Psoas muscle (tissue), 8 donors: ENCODE measurements around the gene SLCO1C1. TPM values are rescaled to one million over a fixed set of nuclear protein-coding genes. Genes with fewer than 3 reads are reported as not detected.
"Not testable (repeated sequence)": the region's sequence is repeated elsewhere in the genome, so short reads cannot be mapped to it uniquely, and the experiment has no call there.

Experiments used
- ATAC-seq, 4 donors: fragments of 200-7000 bp; cut with Tn5 transposase; one replicate each; pipeline ENCODE4 v1.9.1; 2020; ENCODE audit warnings: moderate library complexity in 3 of 4, mild to moderate bottlenecking in 2 of 4
- DNase-seq, 2 donors: peaks; one replicate each; pipeline ENCODE4 v3.0.0-alpha.2; 2020
- H3K27ac ChIP-seq: fragments of 200-600 bp; one replicate; pipeline ENCODE4 v1.8.0; 2022
- H3K27me3 ChIP-seq, 3 donors: fragments of 200-600 bp in 1 of 3; one replicate each; pipeline versions ENCODE4 v1.6.1 to v1.8.0; 2013 to 2022; ENCODE audit warnings: low read length in 2 of 3, mild to moderate bottlenecking in 2 of 3, moderate library complexity in 1 of 3; ENCODE audit not compliant: insufficient read depth in 3 of 3
- H3K36me3 ChIP-seq, 2 donors: fragments of 200-600 bp in 1 of 2; one replicate each; pipeline versions ENCODE4 v1.6.1 to v1.8.0; 2013 to 2022; ENCODE audit warnings: low read depth in 1 of 2, mild to moderate bottlenecking in 1 of 2, moderate library complexity in 1 of 2; ENCODE audit not compliant: insufficient read depth in 1 of 2
- H3K4me1 ChIP-seq: fragments of 200-600 bp; one replicate; pipeline ENCODE4 v1.8.0; 2022
- H3K4me3 ChIP-seq: fragments of 200-600 bp; one replicate; pipeline ENCODE4 v1.8.0; 2022; ENCODE audit warnings: mild to moderate bottlenecking
- H3K9me3 ChIP-seq: fragments of 200-600 bp; one replicate; pipeline ENCODE4 v1.8.0; 2022
- WGBS, 3 donors: extraction: QIAGEN DNeasy Blood & Tissue Kit; methylation state at CpG; one replicate each; pipeline versions ENCODE4 v1.1.6 to v1.1.7; 2013; 5-methylcytosine and 5-hydroxymethylcytosine counted together
- intact Hi-C, 2 donors: fragments of 100-400 bp; cut with DNase I; formaldehyde crosslinking; loops; one replicate each; pipeline versions ENCODE4 v1.11.0 to v1.14.2; 2022
- polyA plus RNA-seq, 3 donors: library from polyadenylated mRNA; stranded (reverse); fragments of 200-250 nt; gene quantifications; one replicate each; pipeline ENCODE4 v1.2.3, GENCODE V29; 2013
- total RNA-seq, 4 donors: library from RNA; stranded (reverse); fragmentation: NEBNext Ultra II Directional in 2 of 4; extraction: Animal tissue kit (Norgen Biotek cat#: 25700) in 2 of 4; gene quantifications; one replicate each; pipeline versions ENCODE4 v1.2.1 to v1.2.4, GENCODE V29; 2021 to 2023
- TF ChIP-seq, protein P1 (sequence below): fragments of 200-600 bp; IDR thresholded peaks from one replicate; pipeline ENCODE4 v1.8.0; 2022; ENCODE audit warnings: antibody characterized with exemption
- donor health status: healthy with polysubstance abuse.
- donor health status: DM: no; HTN: no; CAD: no; lungs with moderate emphysema.
- donor health status: Bipolar disorder and iron deficiency.
- donor health status: healthy.
- donor health status: DM: yes; HTN: yes; CAD: no.
- donor health status: DM: no; HTN: no; CAD: no.
- donor health status: DM: no; HTN: no; CAD: no.
- donor health status: DM: yes; HTN: yes; CAD: no.

SLCO1C1 gene
- total and polyA plus RNA-seq, 7 donors, result 0.26 to 0.29 TPM; not detected in 5

GRCh38 chr12:20778969-20779368 is 83.8 kb downstream of the SLCO1C1 start:
- Histone ChIP-seq H3K36me3 (no peaks in the 10 kb centered on the region), H3K9me3 (peaks cover 4% of the 10 kb centered on the region), H3K4me3 (no peak overlapping the region), H3K4me1 (no peaks in the 10 kb centered on the region), H3K27me3 (no peaks in the 10 kb centered on the region), H3K27ac (no peak overlapping the region)
- intact Hi-C loops, result no loop called here
- ATAC-seq (no peak), DNase-seq (no peak)
- WGBS, 3 donors, result 73 to 84% (median 78%) methylated on average over 2 of the region's 2 CpGs
- TF ChIP-seq, protein P1, sequence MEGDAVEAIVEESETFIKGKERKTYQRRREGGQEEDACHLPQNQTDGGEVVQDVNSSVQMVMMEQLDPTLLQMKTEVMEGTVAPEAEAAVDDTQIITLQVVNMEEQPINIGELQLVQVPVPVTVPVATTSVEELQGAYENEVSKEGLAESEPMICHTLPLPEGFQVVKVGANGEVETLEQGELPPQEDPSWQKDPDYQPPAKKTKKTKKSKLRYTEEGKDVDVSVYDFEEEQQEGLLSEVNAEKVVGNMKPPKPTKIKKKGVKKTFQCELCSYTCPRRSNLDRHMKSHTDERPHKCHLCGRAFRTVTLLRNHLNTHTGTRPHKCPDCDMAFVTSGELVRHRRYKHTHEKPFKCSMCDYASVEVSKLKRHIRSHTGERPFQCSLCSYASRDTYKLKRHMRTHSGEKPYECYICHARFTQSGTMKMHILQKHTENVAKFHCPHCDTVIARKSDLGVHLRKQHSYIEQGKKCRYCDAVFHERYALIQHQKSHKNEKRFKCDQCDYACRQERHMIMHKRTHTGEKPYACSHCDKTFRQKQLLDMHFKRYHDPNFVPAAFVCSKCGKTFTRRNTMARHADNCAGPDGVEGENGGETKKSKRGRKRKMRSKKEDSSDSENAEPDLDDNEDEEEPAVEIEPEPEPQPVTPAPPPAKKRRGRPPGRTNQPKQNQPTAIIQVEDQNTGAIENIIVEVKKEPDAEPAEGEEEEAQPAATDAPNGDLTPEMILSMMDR, result no peak

DNA sequence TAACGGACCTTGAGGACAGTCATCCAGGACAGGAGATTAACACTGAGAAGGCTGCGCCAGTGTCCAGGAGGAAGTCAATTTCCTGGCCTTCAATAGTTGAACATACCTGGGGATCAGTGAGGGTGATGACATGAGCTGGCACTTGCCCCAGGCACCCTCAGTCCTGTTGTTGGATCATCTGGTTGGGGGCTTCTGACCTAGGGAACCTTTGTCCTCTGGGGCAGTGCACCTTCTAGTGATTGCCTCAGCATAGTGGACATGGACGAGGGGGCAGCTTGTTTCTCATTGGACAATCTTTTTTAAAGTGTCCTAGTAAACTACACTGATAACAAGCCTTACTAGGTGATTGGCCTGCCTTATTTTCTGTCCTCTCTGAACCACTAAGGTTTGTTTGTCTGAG is 84.8 kb downstream of the SLCO1C1 start:
- H3K4me1 ChIP-seq, H3K36me3 ChIP-seq, H3K4me3 ChIP-seq, H3K27ac ChIP-seq, intact Hi-C loops, ATAC-seq, H3K27me3 ChIP-seq, DNase-seq, H3K9me3 ChIP-seq: not testable (repeated sequence)
- 56 to 72% (median 67%) methylated on average over 3 of the region's 3 CpGs for WGBS, 3 donors

- H3K9me3 ChIP-seq, H3K36me3 ChIP-seq, intact Hi-C loops, ATAC-seq, H3K27ac ChIP-seq, H3K27me3 ChIP-seq, H3K4me3 ChIP-seq, H3K4me1 ChIP-seq, DNase-seq: not testable (repeated sequence)
- WGBS, 3 donors, result 92 to 96% (median 95%) methylated on average over 12 to 13 of the region's 13 CpGs
These were observed 88.7 kb downstream of the SLCO1C1 start for GRCh38 chr12:20783796-20784357.

- ATAC-seq, result no peak
- intact Hi-C loops, result loop anchor here in 1 of 2 donors (10.0 kb wide), 1 partner anchor 148 kb away; no protein-coding TSS in a partner anchor
- WGBS, 3 donors, result 97 to 100% (median 97%) methylated on average over 1 of the region's 1 CpG
- Histone ChIP-seq H3K9me3 (no peaks in the 10 kb centered on the region), H3K36me3 (no peaks in the 10 kb centered on the region), H3K4me1 (no peaks in the 10 kb centered on the region), H3K27me3 (peaks cover 0 to 2% (median 0%) of the 10 kb centered on the region in 3 donors), H3K4me3 (no peak overlapping the region), H3K27ac (no peak overlapping the region)
- TF ChIP-seq, protein P1, result no peak
- DNase-seq, result no peak
These were observed 97.8 kb downstream of the SLCO1C1 start for GRCh38 chr12:20792971-20793370.

DNA sequence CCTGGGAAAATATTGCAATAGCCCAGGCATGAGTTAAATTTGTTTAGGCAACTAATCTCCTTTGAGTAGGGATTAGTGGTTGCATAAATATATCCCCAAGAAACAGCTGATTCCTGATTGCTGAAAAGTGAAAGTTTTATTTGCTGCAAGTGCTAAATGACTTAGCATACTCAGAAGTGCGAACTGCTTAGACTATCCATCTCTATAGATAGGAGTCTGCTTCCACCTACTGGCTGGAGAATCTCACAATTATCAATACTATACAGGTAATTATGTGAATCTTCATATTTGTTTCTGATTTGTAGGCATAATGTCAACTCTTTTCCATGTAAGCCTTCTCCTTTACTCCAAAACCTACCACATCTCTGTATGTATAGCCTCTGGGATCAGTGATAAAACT is 103.4 kb downstream of the SLCO1C1 start:
- Histone ChIP-seq H3K4me3 (no peak overlapping the region), H3K36me3 (no peaks in the 10 kb centered on the region), H3K27ac (no peak overlapping the region), H3K4me1 (no peaks in the 10 kb centered on the region), H3K27me3 (peaks cover 0 to 2% (median 0%) of the 10 kb centered on the region in 3 donors), H3K9me3 (no peaks in the 10 kb centered on the region)
- DNase-seq, result no peak
- intact Hi-C loops, result loop anchor here in 1 of 2 donors (10.0 kb wide), 1 partner anchor 154 kb away; no protein-coding TSS in a partner anchor
- ATAC-seq, result no peak
- WGBS, 3 donors, result 17 to 30% (median 20%) methylated on average over 1 of the region's 1 CpG
- TF ChIP-seq, protein P1, result no peak

DNA sequence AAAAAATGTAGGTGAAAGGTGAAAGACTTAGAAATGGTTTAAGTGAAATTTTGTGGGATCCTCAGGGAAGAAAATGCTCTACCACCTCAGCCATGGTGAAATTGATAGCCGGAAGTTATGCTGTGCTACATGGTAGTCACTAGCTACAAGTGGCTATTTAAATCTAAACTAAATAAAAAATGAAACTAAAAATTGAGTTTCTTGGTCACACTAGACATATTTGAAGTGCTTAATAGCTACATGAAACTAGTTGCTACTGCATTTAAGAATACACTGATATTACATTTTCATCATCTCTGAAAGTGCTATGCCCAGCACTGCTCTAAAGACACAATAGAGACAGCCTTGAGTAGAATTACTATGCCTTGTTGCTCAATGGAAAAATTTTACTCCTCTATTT is 105.0 kb downstream of the SLCO1C1 start:
- WGBS, 3 donors, result 64 to 90% (median 69%) methylated on average over 1 of the region's 1 CpG
- Histone ChIP-seq H3K36me3 (no peaks in the 10 kb centered on the region), H3K9me3 (no peaks in the 10 kb centered on the region), H3K27ac (no peak overlapping the region), H3K4me1 (no peaks in the 10 kb centered on the region), H3K4me3 (no peak overlapping the region), H3K27me3 (no peaks in the 10 kb centered on the region)
- ATAC-seq (no peak), DNase-seq (no peak)
- TF ChIP-seq, protein P1, result no peak
- intact Hi-C loops, result no loop called here
